Smooth muscle cell (in vitro differentiated cells): Measurements from ENCODE around the gene ATP2B1. TPM values are rescaled to one million over a fixed set of nuclear protein-coding genes. Genes with fewer than 3 reads are reported as not detected.

ENCODE experiments used
- DNase-seq: peaks from one replicate; lab custom pipeline; 2025; ENCODE audit not compliant: unreplicated experiment; lab: John Stamatoyannopoulos, UW
- H2AFZ ChIP-seq: fragments of 200-600 bp; sonication (generic); 2 replicates; pipeline ENCODE4 v1.6.0; 2016; ENCODE audit warnings: antibody characterized with exemption, low read depth, mild to moderate bottlenecking
- H3F3A ChIP-seq: fragments of 200-600 bp; sonication (generic); 2 replicates; pipeline ENCODE4 v1.6.0; 2017; ENCODE audit warnings: antibody characterized with exemption, low read depth
- H3K27ac ChIP-seq: fragments of 200-600 bp; sonication (generic); 2 replicates; pipeline ENCODE4 v1.5.1; 2016; ENCODE audit warnings: low read depth, mild to moderate bottlenecking
- H3K27me3 ChIP-seq: fragments of 200-600 bp; sonication (generic); 2 replicates; pipeline ENCODE4 v1.6.1; 2016; ENCODE audit warnings: low read depth, mild to moderate bottlenecking
- H3K36me3 ChIP-seq: fragments of 200-600 bp; sonication (generic); 2 replicates; pipeline ENCODE4 v1.5.1; 2016; ENCODE audit warnings: low read depth
- H3K4me1 ChIP-seq: fragments of 200-600 bp; sonication (generic); 2 replicates; pipeline ENCODE4 v1.5.1; 2016; ENCODE audit warnings: low read depth
- H3K4me2 ChIP-seq: fragments of 200-600 bp; sonication (generic); 2 replicates; pipeline ENCODE4 v1.6.0; 2016; ENCODE audit warnings: mild to moderate bottlenecking
- H3K4me3 ChIP-seq: fragments of 200-600 bp; sonication (generic); 2 replicates; pipeline ENCODE4 v1.5.1; 2016; ENCODE audit warnings: mild to moderate bottlenecking
- H3K79me2 ChIP-seq: fragments of 200-600 bp; sonication (generic); 2 replicates; pipeline ENCODE4 v1.6.0; 2016; ENCODE audit warnings: low read depth, mild to moderate bottlenecking
- H3K9ac ChIP-seq: fragments of 200-600 bp; sonication (generic); 2 replicates; pipeline ENCODE4 v1.6.0; 2016; ENCODE audit warnings: low read depth
- H3K9me3 ChIP-seq: fragments of 200-600 bp; sonication (generic); replicated peaks from 2 replicates; pipeline ENCODE4 v1.5.1; 2016; ENCODE audit warnings: low read depth
- H4K20me1 ChIP-seq: fragments of 200-600 bp; sonication (generic); 2 replicates; pipeline ENCODE4 v1.6.0; 2016; ENCODE audit warnings: low read depth
- WGBS: methylation state at CpG from one replicate; pipeline ENCODE4 v1.1.7; 2016; ENCODE audit warnings: low lambda C conversion rate; 5-methylcytosine and 5-hydroxymethylcytosine counted together
- polyA plus RNA-seq: library from polyadenylated mRNA; unstranded; fragments of >200 nt; fragmentation: Nextera tagmentation; extraction: Ambion mirVana; gene quantifications from 2 replicates; pipeline ENCODE4 v1.2.1, GENCODE V29; 2016
- small RNA-seq: library from RNA; depleted of rRNA; stranded (forward); fragments of <200 nt; gene quantifications from one replicate; pipeline ENCODE3, GENCODE V24; 2014
- total RNA-seq: library from RNA; depleted of rRNA; stranded (reverse); fragments of >200 nt; gene quantifications from 2 replicates; pipeline ENCODE4 v1.2.3, GENCODE V29; 2014
- TF ChIP-seq, protein P1 (sequence below): fragments of 200-600 bp; sonication (generic); IDR thresholded peaks from 2 replicates; pipeline ENCODE4 v1.5.1; 2017; ENCODE audit warnings: borderline replicate concordance, mild to moderate bottlenecking, antibody characterized with exemption; ENCODE audit not compliant: insufficient read depth, poor library complexity, severe bottlenecking

ATP2B1 gene
- total and polyA plus RNA-seq, 2 experiments from 2014 or later = 42.8 to 70.1 TPM

DNA sequence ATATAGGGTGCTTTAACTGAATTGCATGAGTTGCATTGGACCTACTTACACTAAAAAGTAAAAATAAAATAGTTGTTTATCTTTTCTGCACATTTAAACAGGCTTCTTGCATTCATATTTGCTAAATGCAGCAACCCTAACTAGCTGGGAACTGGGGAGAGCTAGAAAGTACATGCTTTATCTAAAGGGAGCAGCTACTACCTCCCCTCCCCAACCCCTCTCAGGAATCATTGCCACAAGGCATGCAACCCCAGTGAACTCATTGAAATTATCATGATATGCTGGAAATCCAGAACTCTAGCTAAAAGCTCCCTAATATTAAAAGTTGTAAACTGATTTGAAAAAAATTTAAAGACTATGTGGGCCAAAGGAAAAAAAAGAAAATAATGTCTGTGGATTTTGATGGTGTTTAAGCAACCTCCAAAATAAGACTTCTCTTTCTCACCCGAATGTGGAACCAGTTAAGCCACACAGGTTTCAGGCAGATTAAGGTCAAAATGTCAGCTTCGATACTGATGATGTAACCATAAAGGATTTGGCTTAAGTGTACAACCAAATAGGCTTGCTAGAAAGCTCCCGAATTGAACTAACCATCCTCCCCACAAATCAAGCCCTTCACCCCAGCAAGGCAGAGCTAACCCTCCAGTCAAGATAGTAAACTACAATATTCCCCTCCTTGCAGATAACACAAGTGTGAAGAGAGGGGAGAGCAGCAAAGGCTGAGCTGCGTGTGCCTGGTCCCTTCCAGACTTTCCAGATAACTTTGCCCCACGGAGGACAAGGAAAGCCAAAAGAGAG is 169.0 kb downstream of the ATP2B1 start:
- H4K20me1 ChIP-seq = no peaks in the 10 kb centered on the region
- 60% methylated on average over 5 of the region's 5 CpGs for WGBS
- H3F3A ChIP-seq = no peaks in the 10 kb centered on the region
- H3K27ac ChIP-seq = no peak overlapping the region
- no peaks in the 10 kb centered on the region for H3K27me3 ChIP-seq
- TF ChIP-seq, protein P1, sequence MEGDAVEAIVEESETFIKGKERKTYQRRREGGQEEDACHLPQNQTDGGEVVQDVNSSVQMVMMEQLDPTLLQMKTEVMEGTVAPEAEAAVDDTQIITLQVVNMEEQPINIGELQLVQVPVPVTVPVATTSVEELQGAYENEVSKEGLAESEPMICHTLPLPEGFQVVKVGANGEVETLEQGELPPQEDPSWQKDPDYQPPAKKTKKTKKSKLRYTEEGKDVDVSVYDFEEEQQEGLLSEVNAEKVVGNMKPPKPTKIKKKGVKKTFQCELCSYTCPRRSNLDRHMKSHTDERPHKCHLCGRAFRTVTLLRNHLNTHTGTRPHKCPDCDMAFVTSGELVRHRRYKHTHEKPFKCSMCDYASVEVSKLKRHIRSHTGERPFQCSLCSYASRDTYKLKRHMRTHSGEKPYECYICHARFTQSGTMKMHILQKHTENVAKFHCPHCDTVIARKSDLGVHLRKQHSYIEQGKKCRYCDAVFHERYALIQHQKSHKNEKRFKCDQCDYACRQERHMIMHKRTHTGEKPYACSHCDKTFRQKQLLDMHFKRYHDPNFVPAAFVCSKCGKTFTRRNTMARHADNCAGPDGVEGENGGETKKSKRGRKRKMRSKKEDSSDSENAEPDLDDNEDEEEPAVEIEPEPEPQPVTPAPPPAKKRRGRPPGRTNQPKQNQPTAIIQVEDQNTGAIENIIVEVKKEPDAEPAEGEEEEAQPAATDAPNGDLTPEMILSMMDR = no peak
- H2AFZ ChIP-seq = no peak overlapping the region
- H3K4me3 ChIP-seq = no peak overlapping the region
- peaks cover 9% of the 10 kb centered on the region for H3K4me1 ChIP-seq
- H3K79me2 ChIP-seq = no peaks in the 10 kb centered on the region
- no peak overlapping the region for H3K9ac ChIP-seq
- H3K36me3 ChIP-seq = no peaks in the 10 kb centered on the region
- H3K4me2 ChIP-seq = no peak overlapping the region
- no peak for DNase-seq
- no peaks in the 10 kb centered on the region for H3K9me3 ChIP-seq

DNA sequence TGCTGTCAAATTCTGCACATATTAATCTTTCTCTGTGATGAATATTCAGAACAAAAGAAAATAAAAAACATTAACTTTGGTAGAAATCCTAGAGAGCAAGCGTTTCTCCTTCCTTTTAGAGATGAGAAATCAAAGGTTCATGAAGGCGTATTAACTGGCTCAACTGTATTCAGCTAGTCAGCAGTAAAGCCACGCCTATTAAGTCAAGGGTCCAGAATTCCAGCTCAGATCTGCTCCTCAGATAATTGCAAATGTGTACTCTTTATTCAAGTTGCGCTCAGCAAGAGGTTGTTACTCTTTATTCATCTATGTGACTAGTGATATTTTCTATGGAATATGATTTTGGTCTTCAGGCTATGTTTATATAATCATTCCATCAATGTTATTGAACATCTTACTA is 169.7 kb downstream of the ATP2B1 start:
- no peak for DNase-seq
- Histone ChIP-seq H3K9ac (no peak overlapping the region), H3K27ac (no peak overlapping the region), H3K9me3 (no peaks in the 10 kb centered on the region), H3K4me1 (peaks cover 2% of the 10 kb centered on the region), H3K4me3 (no peak overlapping the region), H2AFZ (no peak overlapping the region), H4K20me1 (peaks cover 1% of the 10 kb centered on the region), H3K36me3 (no peaks in the 10 kb centered on the region), H3F3A (no peaks in the 10 kb centered on the region), H3K79me2 (no peaks in the 10 kb centered on the region), H3K4me2 (no peak overlapping the region), H3K27me3 (no peaks in the 10 kb centered on the region)
- WGBS = 93% methylated on average over 4 of the region's 4 CpGs
- TF ChIP-seq, protein P1 = no peak

Small RNA genes lying within 50 kb of the gene (small RNA-seq; reads per million reads assigned to genes)
- not detected for gene AC025034.2
- gene RNA5SP365 = not detected
- not detected for gene RNU6-148P

Other genes starting within 250 kb of the ATP2B1 start
- 3.6 and 5.2 TPM in 2 replicates for gene GALNT4, start 184.0 kb downstream of the ATP2B1 start, total RNA-seq
- gene GALNT4, start 184.0 kb downstream of the ATP2B1 start, polyA plus RNA-seq = 1.5 and 2.3 TPM in 2 replicates
- gene POC1B, start 182.8 kb downstream of the ATP2B1 start, total RNA-seq = 13.3 and 21.6 TPM in 2 replicates
- gene POC1B, start 182.8 kb downstream of the ATP2B1 start, polyA plus RNA-seq = 9.1 and 11.7 TPM in 2 replicates